GM06990 (cell line): ENCODE data around the gene GRIK3.

Experiments
- DNase-seq: peaks from one replicate; pipeline ENCODE4 v3.0.0-alpha.2; 2011; ENCODE audit not compliant: insufficient read length; ENCODE audit errors: extremely low read depth
- H3K27me3 ChIP-seq: replicated peaks from 2 replicates; pipeline ENCODE4 v1.6.0; 2011; ENCODE audit warnings: low read length; ENCODE audit not compliant: control insufficient read depth, insufficient read depth
- H3K36me3 ChIP-seq: 2 replicates; pipeline ENCODE4 v1.5.1; 2011; ENCODE audit warnings: low read length; ENCODE audit not compliant: control insufficient read depth, insufficient read depth
- H3K4me3 ChIP-seq: replicated peaks from 2 replicates; pipeline ENCODE4 v1.5.1; 2011; ENCODE audit warnings: low read depth, mild to moderate bottlenecking, control low read depth, low read length
- CTCF ChIP-seq: IDR thresholded peaks from 2 replicates; pipeline ENCODE4 v1.5.1; 2011; ENCODE audit warnings: low read length, control low read depth, mild to moderate bottlenecking, inconsistent platforms; ENCODE audit not compliant: insufficient read depth, poor library complexity, severe bottlenecking

The GRIK3 gene

GRCh38 chr1:36996106-36996505 is 38.2 kb downstream of the GRIK3 start:
- Histone ChIP-seq H3K4me3 (no peak overlapping the region), H3K27me3 (peaks cover 3% of the 10 kb centered on the region), H3K36me3 (no peaks in the 10 kb centered on the region)
- no peak for DNase-seq
- no peak for TF ChIP-seq CTCF

GRCh38 chr1:36994868-36995267 is 39.4 kb downstream of the GRIK3 start:
- DNase-seq = no peak
- H3K27me3 ChIP-seq = peaks cover 3% of the 10 kb centered on the region
- TF ChIP-seq CTCF = no peak
- H3K4me3 ChIP-seq = no peak overlapping the region
- H3K36me3 ChIP-seq = no peaks in the 10 kb centered on the region

GRCh38 chr1:36994294-36994693 is 40.0 kb downstream of the GRIK3 start:
- no peak overlapping the region for H3K4me3 ChIP-seq
- TF ChIP-seq CTCF = no peak
- DNase-seq = no peak
- peaks cover 3% of the 10 kb centered on the region for H3K27me3 ChIP-seq
- H3K36me3 ChIP-seq = no peaks in the 10 kb centered on the region

GRCh38 chr1:36992139-36992943 is 42.0 kb downstream of the GRIK3 start:
- H3K27me3 ChIP-seq = peaks cover 3% of the 10 kb centered on the region; the same call in 1 of the 2 replicates
- DNase-seq = no peak
- no peak overlapping the region for H3K4me3 ChIP-seq
- TF ChIP-seq CTCF = no peak
- H3K36me3 ChIP-seq = no peaks in the 10 kb centered on the region

- no peak for DNase-seq
- Histone ChIP-seq H3K4me3 (no peak overlapping the region), H3K27me3 (peaks cover 3% of the 10 kb centered on the region; the same call in 1 of the 2 replicates), H3K36me3 (no peaks in the 10 kb centered on the region)
- TF ChIP-seq CTCF = no peak
Observed at GRCh38 chr1:36991551-36991950, 42.8 kb downstream of the GRIK3 start.
